ENCODE data around the gene CRYBG2. TPM values are rescaled to one million over a fixed set of nuclear protein-coding genes. Genes with fewer than 3 reads are reported as not detected.

The CRYBG2 gene
- total and polyA plus RNA-seq, 10 of the 15 experiments (the other 5 are each of a cell fraction or from before 2014, with no cell fraction given) = 0.03 to 1.2 (median 0.11) TPM; not detected in 4

DNA sequence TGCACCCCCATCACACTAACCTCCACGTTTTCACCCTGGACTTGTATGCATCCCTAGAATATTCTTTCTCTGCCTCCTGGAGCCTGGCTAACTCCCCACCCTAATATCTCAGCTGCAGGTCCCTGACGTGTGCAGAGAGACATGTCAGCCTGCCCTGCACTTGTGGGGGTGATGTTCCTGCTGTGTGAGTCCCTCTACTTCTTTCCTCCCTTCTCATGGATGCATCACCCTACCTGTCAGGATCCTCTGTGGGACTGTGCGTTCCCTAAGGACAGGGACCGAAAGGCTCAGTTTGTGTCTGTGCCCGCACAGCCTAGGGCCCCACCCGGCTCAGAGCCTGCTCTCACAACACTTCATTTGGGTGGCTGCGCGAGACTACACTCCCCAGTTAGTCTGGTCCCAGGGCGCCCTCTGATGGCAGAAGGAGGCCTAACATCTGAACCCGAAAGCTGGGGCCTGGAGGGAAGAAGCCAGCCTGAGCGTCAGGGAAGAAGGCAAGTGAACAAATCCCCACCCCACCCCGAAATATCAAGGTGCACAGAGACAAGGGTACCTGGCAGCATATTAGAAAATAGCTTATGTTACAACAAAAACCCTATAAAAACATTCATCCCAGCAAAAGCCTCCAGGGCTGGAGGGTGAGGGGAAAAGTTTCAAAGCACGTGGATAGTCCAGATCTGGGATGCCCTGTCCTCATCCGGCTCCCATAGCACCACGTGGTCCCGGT lies 32.5 kb downstream of the CRYBG2 start (continued):
- TF ChIP-seq, protein P1, sequence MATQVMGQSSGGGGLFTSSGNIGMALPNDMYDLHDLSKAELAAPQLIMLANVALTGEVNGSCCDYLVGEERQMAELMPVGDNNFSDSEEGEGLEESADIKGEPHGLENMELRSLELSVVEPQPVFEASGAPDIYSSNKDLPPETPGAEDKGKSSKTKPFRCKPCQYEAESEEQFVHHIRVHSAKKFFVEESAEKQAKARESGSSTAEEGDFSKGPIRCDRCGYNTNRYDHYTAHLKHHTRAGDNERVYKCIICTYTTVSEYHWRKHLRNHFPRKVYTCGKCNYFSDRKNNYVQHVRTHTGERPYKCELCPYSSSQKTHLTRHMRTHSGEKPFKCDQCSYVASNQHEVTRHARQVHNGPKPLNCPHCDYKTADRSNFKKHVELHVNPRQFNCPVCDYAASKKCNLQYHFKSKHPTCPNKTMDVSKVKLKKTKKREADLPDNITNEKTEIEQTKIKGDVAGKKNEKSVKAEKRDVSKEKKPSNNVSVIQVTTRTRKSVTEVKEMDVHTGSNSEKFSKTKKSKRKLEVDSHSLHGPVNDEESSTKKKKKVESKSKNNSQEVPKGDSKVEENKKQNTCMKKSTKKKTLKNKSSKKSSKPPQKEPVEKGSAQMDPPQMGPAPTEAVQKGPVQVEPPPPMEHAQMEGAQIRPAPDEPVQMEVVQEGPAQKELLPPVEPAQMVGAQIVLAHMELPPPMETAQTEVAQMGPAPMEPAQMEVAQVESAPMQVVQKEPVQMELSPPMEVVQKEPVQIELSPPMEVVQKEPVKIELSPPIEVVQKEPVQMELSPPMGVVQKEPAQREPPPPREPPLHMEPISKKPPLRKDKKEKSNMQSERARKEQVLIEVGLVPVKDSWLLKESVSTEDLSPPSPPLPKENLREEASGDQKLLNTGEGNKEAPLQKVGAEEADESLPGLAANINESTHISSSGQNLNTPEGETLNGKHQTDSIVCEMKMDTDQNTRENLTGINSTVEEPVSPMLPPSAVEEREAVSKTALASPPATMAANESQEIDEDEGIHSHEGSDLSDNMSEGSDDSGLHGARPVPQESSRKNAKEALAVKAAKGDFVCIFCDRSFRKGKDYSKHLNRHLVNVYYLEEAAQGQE (IDR thresholded peaks at IDR 0.05; ENCODE audit: low read depth, low read length) = no peak
- TF ChIP-seq PAX5 (IDR thresholded peaks at IDR 0.05; ENCODE audit: borderline replicate concordance, low read depth, low read length) = no peak
- TF ChIP-seq, protein P2, sequence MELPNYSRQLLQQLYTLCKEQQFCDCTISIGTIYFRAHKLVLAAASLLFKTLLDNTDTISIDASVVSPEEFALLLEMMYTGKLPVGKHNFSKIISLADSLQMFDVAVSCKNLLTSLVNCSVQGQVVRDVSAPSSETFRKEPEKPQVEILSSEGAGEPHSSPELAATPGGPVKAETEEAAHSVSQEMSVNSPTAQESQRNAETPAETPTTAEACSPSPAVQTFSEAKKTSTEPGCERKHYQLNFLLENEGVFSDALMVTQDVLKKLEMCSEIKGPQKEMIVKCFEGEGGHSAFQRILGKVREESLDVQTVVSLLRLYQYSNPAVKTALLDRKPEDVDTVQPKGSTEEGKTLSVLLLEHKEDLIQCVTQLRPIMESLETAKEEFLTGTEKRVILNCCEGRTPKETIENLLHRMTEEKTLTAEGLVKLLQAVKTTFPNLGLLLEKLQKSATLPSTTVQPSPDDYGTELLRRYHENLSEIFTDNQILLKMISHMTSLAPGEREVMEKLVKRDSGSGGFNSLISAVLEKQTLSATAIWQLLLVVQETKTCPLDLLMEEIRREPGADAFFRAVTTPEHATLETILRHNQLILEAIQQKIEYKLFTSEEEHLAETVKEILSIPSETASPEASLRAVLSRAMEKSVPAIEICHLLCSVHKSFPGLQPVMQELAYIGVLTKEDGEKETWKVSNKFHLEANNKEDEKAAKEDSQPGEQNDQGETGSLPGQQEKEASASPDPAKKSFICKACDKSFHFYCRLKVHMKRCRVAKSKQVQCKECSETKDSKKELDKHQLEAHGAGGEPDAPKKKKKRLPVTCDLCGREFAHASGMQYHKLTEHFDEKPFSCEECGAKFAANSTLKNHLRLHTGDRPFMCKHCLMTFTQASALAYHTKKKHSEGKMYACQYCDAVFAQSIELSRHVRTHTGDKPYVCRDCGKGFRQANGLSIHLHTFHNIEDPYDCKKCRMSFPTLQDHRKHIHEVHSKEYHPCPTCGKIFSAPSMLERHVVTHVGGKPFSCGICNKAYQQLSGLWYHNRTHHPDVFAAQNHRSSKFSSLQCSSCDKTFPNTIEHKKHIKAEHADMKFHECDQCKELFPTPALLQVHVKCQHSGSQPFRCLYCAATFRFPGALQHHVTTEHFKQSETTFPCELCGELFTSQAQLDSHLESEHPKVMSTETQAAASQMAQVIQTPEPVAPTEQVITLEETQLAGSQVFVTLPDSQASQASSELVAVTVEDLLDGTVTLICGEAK (IDR thresholded peaks at IDR 0.05; ENCODE audit: borderline replicate concordance) = no peak
- TF ChIP-seq SIN3A (IDR thresholded peaks at IDR 0.05; ENCODE audit: low read depth, low read length) = no peak
- no peak for TF ChIP-seq CBX5 (IDR thresholded peaks at IDR 0.05; ENCODE audit: low read depth)
- no peak for TF ChIP-seq SMAD5 (IDR thresholded peaks at IDR 0.05; ENCODE audit: low read depth)

Data from GM12878 (cell line).